HCT116 (cell line): ENCODE measurements around the gene HOXC13. TPM values are rescaled to one million over a fixed set of nuclear protein-coding genes. Genes with fewer than 3 reads are reported as not detected.

Experiments used
- ATAC-seq: fragments of 200-7000 bp; cut with Tn5 transposase; 2 replicates; pipeline ENCODE4 v1.9.1; 2020; ENCODE audit warnings: mild to moderate bottlenecking, moderate library complexity
- BruUV-seq: library from RNA; stranded (reverse); fragments of 400-500 nt; replicated peaks from 2 replicates; lab custom pipeline; 2021; lab: Mats Ljungman, UMichigan
- CTCF ChIA-PET: fragments of 300-600 bp; sonication (Branson Sonifier 250); formaldehyde crosslinking; loops from one replicate; lab custom pipeline; 2021; ENCODE audit warnings: antibody characterized with exemption; lab: Charles Lee
- POLR2A ChIA-PET: fragments of 300-600, 350-600 bp; sonication (Branson Sonifier 250); formaldehyde crosslinking; loops from one replicate; lab custom pipeline; 2021; ENCODE audit warnings: antibody characterized with exemption; lab: Charles Lee
- RAD21 ChIA-PET, 2 experiments: fragments of 300-600 bp; sonication (Branson Sonifier 250); formaldehyde crosslinking; loops; one replicate each; lab custom pipeline; 2023; ENCODE audit warnings: low total read pairs in 2 of 2; ENCODE audit not compliant: uncharacterized antibody in 2 of 2, unreplicated experiment in 2 of 2, low non-redundant PET in 1 of 2; lab: Charles Lee
- DNase-seq: peaks from one replicate; pipeline ENCODE4 v3.0.0-alpha.2; 2010; ENCODE audit warnings: low read depth, low spot score
- H2AFZ ChIP-seq: fragments of 200-600 bp; shearing (Covaris generic), sonication (generic); 2 replicates; pipeline ENCODE4 v1.6.1; 2017; ENCODE audit warnings: low read depth, mixed run types, mixed read lengths, antibody characterized with exemption, low read length; ENCODE audit not compliant: poor library complexity, severe bottlenecking
- H3K27ac ChIP-seq: 2 replicates; pipeline ENCODE4 v1.5.1; 2012; ENCODE audit warnings: low read depth, low read length
- H3K27me3 ChIP-seq: fragments of 200-600 bp; sonication (generic); 2 replicates; pipeline ENCODE4 v1.6.1; 2016; ENCODE audit warnings: mixed run types, low read length, mixed read lengths; ENCODE audit not compliant: insufficient read depth
- H3K36me3 ChIP-seq, 2 experiments: fragments of 200-500 bp in 1 of 2; fragments of 200-600 bp in 1 of 2; sonication (Bioruptor generic) in 1 of 2; sonication (generic) in 1 of 2; 2 replicates each; pipeline versions ENCODE4 v1.5.1 to v1.6.1; 2014 to 2016; ENCODE audit warnings: low read length in 2 of 2, inconsistent platforms in 1 of 2, mixed read lengths in 1 of 2, mixed run types in 1 of 2; ENCODE audit not compliant: insufficient read depth in 2 of 2, control insufficient read depth in 1 of 2
- H3K4me1 ChIP-seq, 2 experiments: fragments of 200-600 bp in 1 of 2; sonication (generic) in 1 of 2; 2 replicates each; pipeline versions ENCODE4 v1.5.1 to v1.6.1; 2012 to 2017; ENCODE audit warnings: low read length in 2 of 2, inconsistent platforms in 1 of 2, mild to moderate bottlenecking in 1 of 2, mixed read lengths in 1 of 2, mixed run types in 1 of 2, moderate library complexity in 1 of 2; ENCODE audit not compliant: insufficient read depth in 2 of 2, control insufficient read depth in 1 of 2
- H3K4me2 ChIP-seq: fragments of 200-600 bp; sonication (generic); 2 replicates; pipeline ENCODE4 v1.6.1; 2017; ENCODE audit warnings: mixed run types, low read length, mixed read lengths
- H3K4me3 ChIP-seq, 2 experiments: fragments of 200-600 bp in 1 of 2; sonication (generic) in 1 of 2; replicated peaks in 1 of 2; 2 replicates each; pipeline ENCODE4 v1.5.1; 2011 to 2016; ENCODE audit warnings: low read length in 2 of 2, control low read depth in 1 of 2, low read depth in 1 of 2, mild to moderate bottlenecking in 1 of 2, mixed read lengths in 1 of 2, mixed run types in 1 of 2
- H3K79me2 ChIP-seq: fragments of 200-600 bp; sonication (generic); 2 replicates; pipeline ENCODE4 v1.6.1; 2017; ENCODE audit warnings: mild to moderate bottlenecking, mixed run types, low read length, moderate library complexity, mixed read lengths; ENCODE audit not compliant: insufficient read depth
- H3K9ac ChIP-seq: fragments of 200-600 bp; sonication (generic); 2 replicates; pipeline ENCODE4 v1.6.1; 2016; ENCODE audit warnings: low read length, mixed read lengths
- H3K9me2 ChIP-seq: fragments of 200-600 bp; sonication (generic), shearing (Covaris generic); 2 replicates; pipeline ENCODE4 v1.6.1; 2017; ENCODE audit warnings: mixed run types, mild to moderate bottlenecking, moderate library complexity; ENCODE audit not compliant: insufficient read depth
- H3K9me3 ChIP-seq, 2 experiments: fragments of 200-500 bp in 1 of 2; fragments of 200-600 bp in 1 of 2; sonication (Bioruptor generic) in 1 of 2; sonication (generic) in 1 of 2; 2 replicates each; pipeline ENCODE4 v1.6.1; 2014 to 2017; ENCODE audit warnings: low read length in 2 of 2, mixed read lengths in 2 of 2, inconsistent platforms in 1 of 2, low read depth in 1 of 2, mild to moderate bottlenecking in 1 of 2, mixed run types in 1 of 2, moderate library complexity in 1 of 2; ENCODE audit not compliant: control insufficient read depth in 1 of 2, insufficient read depth in 1 of 2
- H4K20me1 ChIP-seq: fragments of 200-600 bp; sonication (generic), shearing (Covaris generic); 2 replicates; pipeline ENCODE4 v1.6.1; 2017; ENCODE audit warnings: mixed run types, mild to moderate bottlenecking, moderate library complexity; ENCODE audit not compliant: insufficient read depth
- CBX3 ChIP-seq: IDR thresholded peaks from 2 replicates; pipeline ENCODE4 v1.6.1; 2012; ENCODE audit warnings: low read depth
- EZH2phosphoT487 ChIP-seq: fragments of 200-600 bp; IDR thresholded peaks from 2 replicates; pipeline ENCODE4 v1.6.1; 2018; ENCODE audit warnings: antibody characterized with exemption, borderline replicate concordance
- intact Hi-C: fragments of 100-400 bp; cut with micrococcal nuclease; formaldehyde crosslinking; loops from 2 replicates; pipeline ENCODE4 v1.10.0; 2022
- total RNA-seq: library from RNA; stranded (reverse); gene quantifications from one replicate; pipeline ENCODE4 v1.2.1, GENCODE V29; 2021; ENCODE audit not compliant: unreplicated experiment
- TF ChIP-seq, protein P1 (sequence below): IDR thresholded peaks from 2 replicates; pipeline ENCODE4 v1.6.1; 2011; ENCODE audit warnings: mild to moderate bottlenecking, low read length, moderate library complexity; ENCODE audit not compliant: insufficient replicate concordance; ENCODE audit errors: extremely low read depth
- TF ChIP-seq, protein P2 (sequence below): IDR thresholded peaks from 2 replicates; pipeline ENCODE4 v1.6.1; 2012

The HOXC13 gene
- total RNA-seq, 1 experiment from 2014 or later, result 3.8 TPM

DNA sequence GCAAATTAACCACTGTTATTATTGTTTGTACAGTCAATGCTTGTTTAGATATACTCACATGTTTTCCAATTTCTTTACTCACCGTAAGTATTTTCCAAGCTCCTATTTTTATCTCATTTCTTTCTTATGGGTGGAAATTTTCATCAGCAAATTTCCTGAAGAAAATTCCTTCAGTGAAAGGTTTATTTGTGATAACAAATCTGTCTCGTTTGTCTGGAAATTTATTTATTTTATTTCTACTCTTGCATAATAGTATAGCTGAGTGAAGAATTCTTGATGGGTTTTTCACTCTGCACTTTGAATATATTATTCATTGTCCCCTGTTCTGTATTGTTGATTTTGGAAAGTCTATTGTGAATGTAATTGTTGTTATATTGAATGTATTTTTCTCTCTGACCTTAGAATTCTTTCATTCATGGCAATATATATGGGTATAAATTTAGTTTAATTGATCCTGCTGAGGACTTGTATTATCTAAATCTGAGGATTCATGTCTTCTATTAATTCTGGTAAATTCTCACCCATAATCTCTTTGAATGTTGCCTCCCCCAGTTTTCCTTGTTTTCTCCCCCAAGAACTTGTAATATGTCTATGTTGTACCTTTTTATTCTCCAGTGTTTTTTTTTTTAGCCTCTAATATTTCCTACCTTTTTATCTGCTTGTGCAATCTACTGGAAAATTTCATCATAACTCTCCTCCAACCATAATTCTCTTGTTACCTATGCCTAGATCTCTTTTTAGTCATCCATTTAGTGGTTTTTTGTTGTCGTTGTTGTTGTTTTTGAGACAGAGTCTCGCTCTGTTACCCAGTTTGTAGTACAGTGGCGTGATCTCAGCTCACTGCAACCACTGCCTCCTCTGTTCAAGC lies 21.6 kb upstream of the HOXC13 start (continued):
- TF ChIP-seq, protein P1, sequence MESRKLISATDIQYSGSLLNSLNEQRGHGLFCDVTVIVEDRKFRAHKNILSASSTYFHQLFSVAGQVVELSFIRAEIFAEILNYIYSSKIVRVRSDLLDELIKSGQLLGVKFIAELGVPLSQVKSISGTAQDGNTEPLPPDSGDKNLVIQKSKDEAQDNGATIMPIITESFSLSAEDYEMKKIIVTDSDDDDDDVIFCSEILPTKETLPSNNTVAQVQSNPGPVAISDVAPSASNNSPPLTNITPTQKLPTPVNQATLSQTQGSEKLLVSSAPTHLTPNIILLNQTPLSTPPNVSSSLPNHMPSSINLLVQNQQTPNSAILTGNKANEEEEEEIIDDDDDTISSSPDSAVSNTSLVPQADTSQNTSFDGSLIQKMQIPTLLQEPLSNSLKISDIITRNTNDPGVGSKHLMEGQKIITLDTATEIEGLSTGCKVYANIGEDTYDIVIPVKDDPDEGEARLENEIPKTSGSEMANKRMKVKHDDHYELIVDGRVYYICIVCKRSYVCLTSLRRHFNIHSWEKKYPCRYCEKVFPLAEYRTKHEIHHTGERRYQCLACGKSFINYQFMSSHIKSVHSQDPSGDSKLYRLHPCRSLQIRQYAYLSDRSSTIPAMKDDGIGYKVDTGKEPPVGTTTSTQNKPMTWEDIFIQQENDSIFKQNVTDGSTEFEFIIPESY, result no peak

DNA sequence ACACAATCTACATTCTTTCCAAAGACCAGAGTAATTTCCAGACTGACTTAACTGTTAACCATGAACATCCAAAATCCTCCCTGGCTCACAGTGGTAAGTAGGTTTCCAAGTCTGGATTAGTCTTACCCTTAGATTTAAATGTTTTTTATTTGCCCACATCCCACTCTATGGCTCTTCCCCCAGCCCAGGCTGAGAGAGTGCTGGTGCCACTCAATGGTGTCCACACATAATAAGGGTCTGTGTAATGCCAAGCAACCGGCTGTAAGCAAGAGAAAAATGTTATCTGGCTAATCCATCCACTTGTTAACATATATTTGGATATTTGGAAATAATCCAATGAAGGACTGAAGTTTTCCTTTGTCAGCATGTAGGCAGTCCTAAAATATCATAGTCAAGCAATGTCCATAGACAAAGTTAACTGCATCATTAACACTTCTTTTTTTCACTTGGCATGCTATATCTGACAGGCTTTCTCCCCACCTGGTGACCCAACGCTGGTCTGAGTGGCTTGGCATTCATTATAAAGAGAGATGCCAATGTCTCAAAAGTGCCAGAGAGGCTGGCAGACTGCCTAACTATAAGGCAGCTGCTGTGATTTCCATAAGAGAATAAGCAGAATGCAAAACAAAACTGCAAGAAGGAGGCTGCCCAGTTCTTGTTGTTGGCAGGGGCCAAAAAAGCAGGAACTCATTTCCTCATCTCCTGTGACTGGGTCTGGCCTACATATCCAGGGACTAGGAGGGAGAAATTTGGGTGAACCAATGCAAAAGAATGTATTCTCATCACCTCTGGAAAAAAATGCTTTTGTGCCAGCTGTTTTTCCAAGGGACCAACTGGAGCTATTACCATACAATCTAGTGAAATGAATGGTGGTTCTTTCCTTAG lies 13.9 kb upstream of the HOXC13 start:
- CTCF ChIA-PET, result no interaction called here
- POLR2A ChIA-PET, result no interaction called here
- no TSS peak for BruUV-seq

More for the DNA sequence above, 13.9 kb upstream of the HOXC13 start:
- intact Hi-C loops, result no loop called here
- TF ChIP-seq CBX3 (no peak), EZH2phosphoT487 (no peak)
- TF ChIP-seq, protein P2, sequence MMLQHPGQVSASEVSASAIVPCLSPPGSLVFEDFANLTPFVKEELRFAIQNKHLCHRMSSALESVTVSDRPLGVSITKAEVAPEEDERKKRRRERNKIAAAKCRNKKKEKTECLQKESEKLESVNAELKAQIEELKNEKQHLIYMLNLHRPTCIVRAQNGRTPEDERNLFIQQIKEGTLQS, result no peak
- DNase-seq (no peak), ATAC-seq (no peak)
- H3K27me3 ChIP-seq, result peaks cover 28% of the 10 kb centered on the region
- H3K27ac ChIP-seq, result no peak overlapping the region
- H3K9me2 ChIP-seq, result no peaks in the 10 kb centered on the region
- H4K20me1 ChIP-seq, result no peaks in the 10 kb centered on the region
- H3K4me2 ChIP-seq, result no peak overlapping the region
- H3K79me2 ChIP-seq, result no peaks in the 10 kb centered on the region
- H2AFZ ChIP-seq, result no peak overlapping the region
- H3K4me1 ChIP-seq, result no peaks in the 10 kb centered on the region
- no peak overlapping the region for H3K4me3 ChIP-seq
- RAD21 ChIA-PET, result no interaction called here
- H3K9me3 ChIP-seq, result no peaks in the 10 kb centered on the region
- no peaks in the 10 kb centered on the region for H3K36me3 ChIP-seq
- no peak overlapping the region for H3K9ac ChIP-seq
